ENCODE measurements around the gene BMPR1B.

Gene BMPR1B

DNA sequence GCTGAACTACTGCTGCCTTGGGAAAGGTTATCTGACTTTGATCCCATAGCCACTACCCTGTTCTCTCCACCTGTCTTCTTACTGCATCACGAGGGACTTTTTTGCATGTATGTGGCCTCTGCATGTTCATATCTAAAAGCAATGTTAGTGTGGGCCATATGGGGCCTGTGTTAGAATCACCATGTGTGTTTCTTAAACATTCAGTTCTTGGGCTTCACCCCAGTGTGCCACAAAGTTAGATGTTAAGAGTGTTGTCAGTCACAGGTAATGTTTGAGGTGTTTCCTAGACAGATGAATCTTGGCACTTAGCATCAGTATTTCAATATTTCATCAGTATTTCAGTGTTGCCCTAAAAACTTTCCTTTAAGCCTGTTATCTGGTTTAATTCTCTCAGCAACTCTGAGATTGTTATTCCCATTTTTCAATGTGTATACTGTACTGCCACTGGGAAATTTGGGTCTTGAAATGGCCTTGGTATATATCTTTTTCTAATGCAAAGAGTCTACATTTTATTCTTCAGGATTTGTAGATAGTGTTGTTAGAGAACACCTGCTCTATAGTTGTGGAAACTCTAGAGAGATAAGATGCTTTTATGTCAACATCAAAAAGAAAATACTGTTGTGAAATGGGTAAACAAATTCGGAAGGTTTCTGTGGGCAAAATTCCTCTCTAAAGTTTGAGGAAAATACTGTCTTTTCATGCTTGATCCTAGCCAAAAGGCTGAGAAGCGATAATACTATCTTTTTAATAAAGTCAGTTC lies 259.7 kb downstream of the BMPR1B start:
- no peak overlapping the region for H4K91ac ChIP-seq (ENCODE audit: low read depth, low read length, poor library complexity)
- no peak overlapping the region for H4K8ac ChIP-seq (ENCODE audit: low read depth, low read length)
- H3K4me2 ChIP-seq (ENCODE audit: insufficient read depth, low read length, poor library complexity, severe bottlenecking) = no peak overlapping the region
- no peak overlapping the region for H2AK5ac ChIP-seq (ENCODE audit: low read depth, low read length)
- H3K23ac ChIP-seq (ENCODE audit: low read depth, low read length, poor library complexity) = no peak overlapping the region
- H3K36me3 ChIP-seq (replicated peaks in 1 of 2; ENCODE audit: control insufficient read depth in 2 of 2, insufficient read depth in 2 of 2, low read length in 2 of 2) = no peaks in the 10 kb centered on the region
- H3K27me3 ChIP-seq (ENCODE audit: control insufficient read depth in 3 of 3, insufficient read depth in 3 of 3, low read depth in 1 of 3, low read length in 3 of 3) = no peaks in the 10 kb centered on the region
- no peak overlapping the region for H3K18ac ChIP-seq (ENCODE audit: low read length)
- H3K14ac ChIP-seq (ENCODE audit: low read length) = no peak overlapping the region
- H3K79me1 ChIP-seq (ENCODE audit: low read depth, low read length) = no peaks in the 10 kb centered on the region
- no peak for DNase-seq (ENCODE audit: low spot score)
- H2BK15ac ChIP-seq (ENCODE audit: low read length) = no peak overlapping the region
- no peak overlapping the region for H3K27ac ChIP-seq (replicated peaks; ENCODE audit: low read length)
- H3K4ac ChIP-seq (ENCODE audit: low read length) = no peak overlapping the region
- no peak overlapping the region for H2BK12ac ChIP-seq (ENCODE audit: low read length)
- H3K4me3 ChIP-seq (ENCODE audit: low read length in 2 of 2) = no peak overlapping the region
- peaks cover 0 to 3% of the 10 kb centered on the region in 2 donors for H3K4me1 ChIP-seq (ENCODE audit: control insufficient read depth in 2 of 2, insufficient read depth in 1 of 2, low read depth in 1 of 2, low read length in 2 of 2)
- H2AFZ ChIP-seq (ENCODE audit: low read length) = no peak overlapping the region
- no CpG with 5 or more reads among the region's 3 CpGs for WGBS, 2 donors (ENCODE audit: extremely low coverage in 2 of 2, insufficient read length in 2 of 2, insufficient replicate concordance in 1 of 2)
- no peak overlapping the region for H2BK5ac ChIP-seq (ENCODE audit: low read length)
- H3K9ac ChIP-seq (ENCODE audit: low read depth, low read length, poor library complexity) = no peak overlapping the region
- no peaks in the 10 kb centered on the region for H3K9me3 ChIP-seq (replicated peaks in 1 of 2; ENCODE audit: control insufficient read depth in 2 of 2, insufficient read depth in 1 of 2, low read depth in 1 of 2, low read length in 2 of 2)
- no peak overlapping the region for H2BK120ac ChIP-seq (ENCODE audit: low read depth, low read length)

DNA sequence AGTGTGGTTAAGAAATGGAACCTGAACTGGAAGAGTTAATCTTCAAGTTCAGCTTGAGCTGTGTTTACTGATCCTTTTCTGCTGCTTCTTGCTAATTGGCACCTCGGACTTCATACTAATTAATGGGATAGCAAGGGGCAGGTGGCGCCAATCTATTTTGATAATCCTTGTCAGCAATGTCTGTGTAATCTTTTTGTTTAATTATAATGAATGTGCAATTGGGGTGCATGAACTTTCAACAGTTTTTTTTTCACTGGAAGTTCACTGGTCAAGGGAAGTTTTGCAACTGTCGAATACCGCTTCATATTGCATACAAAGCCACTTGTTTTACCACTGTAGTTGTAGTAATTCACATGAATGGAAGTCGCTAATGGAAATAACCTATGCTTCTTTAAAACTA lies 261.0 kb downstream of the BMPR1B start:
- no peak overlapping the region for H4K91ac ChIP-seq (ENCODE audit: low read depth, low read length, poor library complexity)
- H3K4me1 ChIP-seq (ENCODE audit: control insufficient read depth in 2 of 2, insufficient read depth in 1 of 2, low read depth in 1 of 2, low read length in 2 of 2) = peaks cover 0 to 3% of the 10 kb centered on the region in 2 donors
- H4K8ac ChIP-seq (ENCODE audit: low read depth, low read length) = no peak overlapping the region
- H3K14ac ChIP-seq (ENCODE audit: low read length) = no peak overlapping the region
- no peak overlapping the region for H3K4me3 ChIP-seq (ENCODE audit: low read length in 2 of 2)
- H3K27me3 ChIP-seq (ENCODE audit: control insufficient read depth in 3 of 3, insufficient read depth in 3 of 3, low read depth in 1 of 3, low read length in 3 of 3) = no peaks in the 10 kb centered on the region
- H3K4ac ChIP-seq (ENCODE audit: low read length) = no peak overlapping the region
- H2BK120ac ChIP-seq (ENCODE audit: low read depth, low read length) = no peak overlapping the region
- H2BK5ac ChIP-seq (ENCODE audit: low read length) = no peak overlapping the region
- no peak overlapping the region for H3K18ac ChIP-seq (ENCODE audit: low read length)
- DNase-seq (ENCODE audit: low spot score) = no peak
- no peak overlapping the region for H2AFZ ChIP-seq (ENCODE audit: low read length)
- H3K79me1 ChIP-seq (ENCODE audit: low read depth, low read length) = no peaks in the 10 kb centered on the region
- H3K23ac ChIP-seq (ENCODE audit: low read depth, low read length, poor library complexity) = no peak overlapping the region
- no peak overlapping the region for H2AK5ac ChIP-seq (ENCODE audit: low read depth, low read length)
- no CpG with 5 or more reads among the region's 5 CpGs for WGBS, 2 donors (ENCODE audit: extremely low coverage in 2 of 2, insufficient read length in 2 of 2, insufficient replicate concordance in 1 of 2)
- H3K36me3 ChIP-seq (replicated peaks in 1 of 2; ENCODE audit: control insufficient read depth in 2 of 2, insufficient read depth in 2 of 2, low read length in 2 of 2) = no peaks in the 10 kb centered on the region
- no peak overlapping the region for H3K9ac ChIP-seq (ENCODE audit: low read depth, low read length, poor library complexity)
- H2BK12ac ChIP-seq (ENCODE audit: low read length) = no peak overlapping the region
- no peaks in the 10 kb centered on the region for H3K9me3 ChIP-seq (replicated peaks in 1 of 2; ENCODE audit: control insufficient read depth in 2 of 2, insufficient read depth in 1 of 2, low read depth in 1 of 2, low read length in 2 of 2)
- H3K27ac ChIP-seq (replicated peaks; ENCODE audit: low read length) = no peak overlapping the region
- no peak overlapping the region for H3K4me2 ChIP-seq (ENCODE audit: insufficient read depth, low read length, poor library complexity, severe bottlenecking)
- no peak overlapping the region for H2BK15ac ChIP-seq (ENCODE audit: low read length)

DNA sequence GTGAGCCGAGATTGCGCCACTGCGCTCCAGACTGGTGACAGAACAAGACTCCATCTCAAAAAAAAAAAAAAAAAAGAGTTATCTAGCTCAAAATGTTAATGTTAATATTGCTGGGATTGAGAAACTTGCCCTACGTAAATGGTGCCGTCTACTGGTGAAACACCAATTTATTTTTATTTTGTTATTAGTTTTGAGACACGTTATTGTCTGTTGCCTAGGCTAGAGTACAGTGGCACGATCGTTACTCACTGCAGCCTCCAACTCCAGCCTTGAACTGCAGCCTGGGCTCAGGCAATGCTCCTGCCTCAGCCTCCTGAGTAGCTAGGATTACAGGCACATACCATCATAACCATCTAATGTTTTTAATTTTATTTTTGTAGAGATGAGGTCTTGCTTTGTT lies 262.8 kb downstream of the BMPR1B start:
- Histone ChIP-seq H2BK12ac (ENCODE audit: low read length) (no peak overlapping the region), H2BK15ac (ENCODE audit: low read length) (no peak overlapping the region), H3K4ac (ENCODE audit: low read length) (no peak overlapping the region), H3K23ac (ENCODE audit: low read depth, low read length, poor library complexity) (no peak overlapping the region), H3K4me2 (ENCODE audit: insufficient read depth, low read length, poor library complexity, severe bottlenecking) (no peak overlapping the region), H3K79me1 (ENCODE audit: low read depth, low read length) (no peaks in the 10 kb centered on the region), H3K27ac (replicated peaks; ENCODE audit: low read length) (no peak overlapping the region), H4K8ac (ENCODE audit: low read depth, low read length) (no peak overlapping the region), H3K36me3 (replicated peaks in 1 of 2; ENCODE audit: control insufficient read depth in 2 of 2, insufficient read depth in 2 of 2, low read length in 2 of 2) (no peaks in the 10 kb centered on the region), H2BK120ac (ENCODE audit: low read depth, low read length) (no peak overlapping the region), H3K4me3 (ENCODE audit: low read length in 2 of 2) (no peak overlapping the region), H3K9me3 (replicated peaks in 1 of 2; ENCODE audit: control insufficient read depth in 2 of 2, insufficient read depth in 1 of 2, low read depth in 1 of 2, low read length in 2 of 2) (no peaks in the 10 kb centered on the region), H3K27me3 (ENCODE audit: control insufficient read depth in 3 of 3, insufficient read depth in 3 of 3, low read depth in 1 of 3, low read length in 3 of 3) (no peaks in the 10 kb centered on the region), H3K4me1 (ENCODE audit: control insufficient read depth in 2 of 2, insufficient read depth in 1 of 2, low read depth in 1 of 2, low read length in 2 of 2) (peaks cover 0 to 3% of the 10 kb centered on the region in 2 donors), H4K91ac (ENCODE audit: low read depth, low read length, poor library complexity) (no peak overlapping the region), H3K14ac (ENCODE audit: low read length) (no peak overlapping the region), H3K18ac (ENCODE audit: low read length) (no peak overlapping the region), H3K9ac (ENCODE audit: low read depth, low read length, poor library complexity) (no peak overlapping the region), H2BK5ac (ENCODE audit: low read length) (no peak overlapping the region), H2AFZ (ENCODE audit: low read length) (no peak overlapping the region), H2AK5ac (ENCODE audit: low read depth, low read length) (no peak overlapping the region)
- no peak for DNase-seq (ENCODE audit: low spot score)
- no CpG with 5 or more reads among the region's 8 CpGs for WGBS, 2 donors (ENCODE audit: extremely low coverage in 2 of 2, insufficient read length in 2 of 2, insufficient replicate concordance in 1 of 2)

DNA sequence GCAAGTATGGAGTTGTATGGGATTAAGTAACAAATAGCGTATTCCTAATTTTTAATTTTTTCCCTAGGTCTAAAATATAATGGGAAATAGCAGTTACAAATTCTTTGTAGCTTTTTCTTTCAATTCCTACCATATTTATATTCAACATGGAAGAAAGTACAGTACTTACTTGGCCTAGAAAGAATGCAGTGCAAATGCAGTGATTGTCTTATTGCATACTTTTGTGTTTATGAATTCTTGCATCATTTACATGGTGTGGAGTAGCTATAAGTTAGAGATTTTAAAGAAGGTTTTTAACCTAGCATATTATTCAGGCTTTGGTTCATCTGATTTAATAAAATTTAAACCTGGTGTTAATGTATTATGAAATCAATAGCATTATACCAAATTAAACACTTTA lies 263.3 kb downstream of the BMPR1B start:
- Histone ChIP-seq H2AK5ac (ENCODE audit: low read depth, low read length) (no peak overlapping the region), H2BK120ac (ENCODE audit: low read depth, low read length) (no peak overlapping the region), H3K4me1 (ENCODE audit: control insufficient read depth in 2 of 2, insufficient read depth in 1 of 2, low read depth in 1 of 2, low read length in 2 of 2) (peaks cover 0 to 3% of the 10 kb centered on the region in 2 donors), H3K9ac (ENCODE audit: low read depth, low read length, poor library complexity) (no peak overlapping the region), H3K4ac (ENCODE audit: low read length) (no peak overlapping the region), H3K4me3 (ENCODE audit: low read length in 2 of 2) (no peak overlapping the region), H3K4me2 (ENCODE audit: insufficient read depth, low read length, poor library complexity, severe bottlenecking) (no peak overlapping the region), H2BK12ac (ENCODE audit: low read length) (no peak overlapping the region), H4K91ac (ENCODE audit: low read depth, low read length, poor library complexity) (no peak overlapping the region), H3K23ac (ENCODE audit: low read depth, low read length, poor library complexity) (no peak overlapping the region), H3K14ac (ENCODE audit: low read length) (no peak overlapping the region), H2BK15ac (ENCODE audit: low read length) (no peak overlapping the region), H3K36me3 (replicated peaks in 1 of 2; ENCODE audit: control insufficient read depth in 2 of 2, insufficient read depth in 2 of 2, low read length in 2 of 2) (no peaks in the 10 kb centered on the region), H3K79me1 (ENCODE audit: low read depth, low read length) (no peaks in the 10 kb centered on the region), H3K18ac (ENCODE audit: low read length) (no peak overlapping the region), H2BK5ac (ENCODE audit: low read length) (no peak overlapping the region), H3K27ac (replicated peaks; ENCODE audit: low read length) (no peak overlapping the region), H4K8ac (ENCODE audit: low read depth, low read length) (no peak overlapping the region), H3K9me3 (replicated peaks in 1 of 2; ENCODE audit: control insufficient read depth in 2 of 2, insufficient read depth in 1 of 2, low read depth in 1 of 2, low read length in 2 of 2) (no peaks in the 10 kb centered on the region), H2AFZ (ENCODE audit: low read length) (no peak overlapping the region), H3K27me3 (ENCODE audit: control insufficient read depth in 3 of 3, insufficient read depth in 3 of 3, low read depth in 1 of 3, low read length in 3 of 3) (no peaks in the 10 kb centered on the region)
- WGBS, 2 donors (ENCODE audit: extremely low coverage in 2 of 2, insufficient read length in 2 of 2, insufficient replicate concordance in 1 of 2) = no CpG with 5 or more reads among the region's 1 CpG
- DNase-seq (ENCODE audit: low spot score) = no peak
